NCI-H1930 (cell line): ENCODE results near the gene DNAJC4.

ENCODE experiments used
- DNase-seq, 2 experiments: peaks; one replicate each; lab custom pipeline; 2025; lab: John Stamatoyannopoulos, UW

Gene DNAJC4

DNA sequence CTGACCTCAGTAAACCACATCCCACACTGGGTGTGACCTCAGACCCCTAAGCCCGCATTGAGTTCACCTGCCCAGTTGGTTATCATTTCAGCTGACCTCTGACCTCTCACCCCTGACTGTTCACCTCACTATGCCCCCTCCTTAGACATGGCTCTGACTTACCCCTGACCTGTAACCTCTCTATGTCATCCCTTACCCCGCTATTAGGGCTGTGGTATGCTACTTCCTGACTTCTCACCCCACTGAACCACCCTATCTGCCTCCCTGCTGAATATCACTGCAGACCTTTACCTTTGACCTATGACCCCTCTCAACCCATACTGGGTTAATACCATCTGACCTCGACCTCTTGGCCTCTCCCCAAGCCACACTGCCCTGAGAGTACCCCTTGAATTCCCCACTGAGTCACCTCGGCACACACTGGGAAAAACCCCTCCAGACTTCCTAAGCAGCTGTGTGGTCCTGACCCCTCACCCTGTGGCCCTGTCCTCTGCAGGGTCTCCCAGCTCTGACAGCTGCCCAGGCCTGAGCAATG, 29.3 kb downstream of the DNAJC4 start:
- no peak for DNase-seq

DNA sequence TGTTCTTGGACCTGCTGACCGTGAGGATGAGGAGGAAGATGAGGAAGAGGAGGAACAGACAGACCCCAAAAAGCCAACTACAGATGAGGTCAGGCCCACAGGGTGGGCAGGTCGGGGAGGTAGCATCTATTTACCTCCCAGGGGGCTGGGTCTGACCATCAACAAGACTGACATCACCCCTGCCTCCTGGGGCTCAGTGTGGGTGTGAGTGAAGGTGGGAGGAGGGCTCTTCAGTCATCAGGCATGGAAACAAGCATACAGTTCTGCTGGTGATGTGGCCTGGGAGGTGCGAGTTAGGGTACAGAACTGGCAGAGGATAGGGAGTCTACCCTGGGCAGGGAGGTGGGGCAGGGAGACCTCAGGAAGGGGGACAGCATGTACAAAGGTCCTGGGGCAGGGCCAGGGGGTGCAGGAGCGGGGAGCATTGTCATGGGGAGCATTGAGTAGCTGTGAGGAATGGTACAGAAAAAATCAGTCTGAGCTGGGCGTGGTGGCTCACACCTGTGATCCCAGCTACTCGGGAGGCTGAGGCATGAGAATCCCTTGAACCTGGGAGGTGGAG, 29.9 kb downstream of the DNAJC4 start:
- DNase-seq, result no peak

DNA sequence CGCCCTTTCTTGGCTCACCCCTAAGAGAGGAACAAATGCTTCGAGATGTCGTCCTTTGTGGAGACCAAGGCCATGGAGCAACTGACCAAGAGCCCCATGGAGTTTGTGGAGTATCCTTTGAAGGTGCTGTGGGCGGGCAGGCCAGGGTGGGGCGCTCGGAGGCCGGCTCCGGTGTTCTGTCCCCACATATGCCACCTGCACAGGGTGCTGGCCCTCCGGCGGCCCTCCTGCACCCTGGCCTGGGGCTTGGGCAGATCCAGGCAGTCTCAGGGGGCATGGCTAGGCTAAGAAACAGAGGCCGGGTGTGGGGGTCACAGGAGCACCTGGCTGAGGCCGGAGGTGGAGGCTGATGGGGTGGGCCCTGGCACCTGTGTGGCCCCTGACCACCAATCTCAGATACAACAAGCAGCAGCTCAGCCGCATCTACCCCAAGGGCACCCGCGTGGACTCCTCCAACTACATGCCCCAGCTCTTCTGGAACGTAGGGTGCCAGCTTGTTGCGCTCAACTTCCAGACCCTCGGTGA, 31.3 kb downstream of the DNAJC4 start:
- no peak for DNase-seq

DNA sequence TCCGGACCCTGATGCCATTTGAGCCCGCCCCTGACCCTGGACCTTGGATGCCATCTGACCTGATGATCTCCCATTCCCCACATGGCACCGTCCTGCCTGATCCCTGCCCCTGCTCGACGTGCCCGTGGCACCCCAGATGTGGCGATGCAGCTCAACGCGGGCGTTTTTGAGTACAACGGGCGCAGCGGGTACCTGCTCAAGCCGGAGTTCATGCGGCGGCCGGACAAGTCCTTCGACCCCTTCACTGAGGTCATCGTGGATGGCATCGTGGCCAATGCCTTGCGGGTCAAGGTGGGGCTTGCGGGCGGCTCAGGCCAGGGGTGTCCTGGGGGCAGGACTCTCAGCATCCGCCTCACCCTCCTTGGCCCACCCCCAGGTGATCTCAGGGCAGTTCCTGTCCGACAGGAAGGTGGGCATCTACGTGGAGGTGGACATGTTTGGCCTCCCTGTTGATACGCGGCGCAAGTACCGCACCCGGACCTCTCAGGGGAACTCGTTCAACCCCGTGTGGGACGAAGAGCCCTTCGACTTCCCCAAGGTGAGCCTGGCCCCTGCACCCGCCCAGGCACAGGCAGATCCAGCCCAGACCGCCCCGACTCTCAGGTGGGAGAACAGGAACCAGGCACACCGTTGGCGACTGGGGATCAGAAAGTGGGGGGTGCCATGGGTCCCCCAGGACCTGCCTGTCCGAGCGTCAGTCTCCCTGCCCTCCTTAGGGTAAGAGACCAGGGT, 32.1 kb downstream of the DNAJC4 start:
- no peak for DNase-seq

DNA sequence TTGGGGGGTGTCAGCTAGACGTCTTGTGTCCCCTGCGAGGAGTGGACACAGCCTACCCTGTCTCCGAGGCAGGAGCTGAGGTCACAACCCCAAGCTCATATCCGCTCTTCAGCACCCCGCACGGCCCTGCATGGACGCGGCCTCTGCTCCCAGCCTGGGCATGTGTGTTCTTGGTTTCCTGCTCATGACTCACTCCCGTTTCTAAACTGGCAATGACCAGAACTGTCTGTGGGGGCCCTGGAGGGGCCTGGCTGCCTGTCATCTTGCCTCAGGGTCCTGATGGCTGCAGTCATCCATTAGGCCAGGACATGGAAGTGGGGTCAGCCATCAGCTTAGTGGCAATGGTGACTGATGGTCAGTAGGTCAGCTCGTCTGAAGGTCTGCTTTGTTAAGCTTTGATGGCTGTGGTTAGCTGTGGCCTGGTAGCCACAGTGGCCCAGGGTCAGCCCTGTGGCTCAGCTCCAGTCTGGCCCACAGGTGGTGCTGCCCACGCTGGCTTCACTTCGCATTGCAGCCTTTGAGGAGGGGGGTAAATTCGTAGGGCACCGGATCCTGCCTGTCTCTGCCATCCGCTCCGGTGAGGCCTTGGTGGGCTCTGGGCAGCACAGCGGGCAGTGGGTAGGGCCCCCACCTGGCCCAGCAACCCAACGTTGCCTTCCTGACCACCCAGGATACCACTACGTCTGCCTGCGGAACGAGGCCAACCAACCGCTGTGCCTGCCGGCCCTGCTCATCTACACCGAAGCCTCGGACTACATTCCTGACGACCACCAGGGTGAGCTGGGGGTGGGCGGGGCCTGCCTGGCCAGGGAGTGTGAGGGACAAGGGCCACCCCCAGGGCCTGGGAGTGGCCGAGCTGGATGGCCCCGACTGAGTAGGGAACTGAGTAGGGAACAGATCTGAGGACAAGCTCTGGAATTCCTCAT, 32.9 kb downstream of the DNAJC4 start:
- no peak for DNase-seq

DNA sequence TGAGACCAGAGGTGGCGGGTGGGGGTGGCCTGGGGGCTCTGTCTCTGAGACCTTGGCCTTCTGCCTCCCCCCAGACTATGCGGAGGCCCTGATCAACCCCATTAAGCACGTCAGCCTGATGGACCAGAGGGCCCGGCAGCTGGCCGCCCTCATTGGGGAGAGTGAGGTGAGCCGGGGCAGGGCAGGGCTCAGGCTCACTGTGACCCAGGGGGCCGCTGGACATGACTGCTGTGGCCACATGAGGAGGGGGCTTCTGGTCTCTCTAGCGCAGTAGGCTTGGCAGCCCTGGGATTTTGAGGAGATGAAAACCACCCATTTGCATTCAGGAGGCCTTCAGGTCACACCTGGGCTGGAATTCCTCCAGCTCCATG, 33.6 kb downstream of the DNAJC4 start:
- DNase-seq, result no peak

DNA sequence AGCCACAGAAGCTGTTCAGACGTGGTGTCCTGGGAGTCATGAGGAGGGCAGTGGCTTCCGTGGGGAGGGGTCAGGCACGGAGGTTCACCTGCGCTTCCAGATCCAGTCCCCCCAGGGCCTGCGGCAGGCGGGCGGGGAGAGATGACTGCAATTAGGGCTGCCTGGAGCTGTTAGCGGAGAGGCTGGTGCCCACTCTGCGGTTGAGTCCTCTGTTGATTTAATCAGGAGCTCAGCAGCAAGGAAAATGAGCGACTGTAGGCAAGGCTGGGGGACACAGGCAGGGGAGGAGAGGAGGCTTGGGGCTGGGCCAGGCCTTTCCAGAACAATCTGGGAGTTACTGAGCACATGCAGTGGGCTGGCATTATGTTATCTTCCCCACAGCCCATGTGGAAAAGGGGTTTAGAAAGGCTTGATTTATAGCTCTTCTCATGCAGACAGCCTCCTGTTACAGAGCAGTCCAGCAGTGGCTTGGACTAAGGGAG, 34.1 kb downstream of the DNAJC4 start:
- no peak for DNase-seq

DNA sequence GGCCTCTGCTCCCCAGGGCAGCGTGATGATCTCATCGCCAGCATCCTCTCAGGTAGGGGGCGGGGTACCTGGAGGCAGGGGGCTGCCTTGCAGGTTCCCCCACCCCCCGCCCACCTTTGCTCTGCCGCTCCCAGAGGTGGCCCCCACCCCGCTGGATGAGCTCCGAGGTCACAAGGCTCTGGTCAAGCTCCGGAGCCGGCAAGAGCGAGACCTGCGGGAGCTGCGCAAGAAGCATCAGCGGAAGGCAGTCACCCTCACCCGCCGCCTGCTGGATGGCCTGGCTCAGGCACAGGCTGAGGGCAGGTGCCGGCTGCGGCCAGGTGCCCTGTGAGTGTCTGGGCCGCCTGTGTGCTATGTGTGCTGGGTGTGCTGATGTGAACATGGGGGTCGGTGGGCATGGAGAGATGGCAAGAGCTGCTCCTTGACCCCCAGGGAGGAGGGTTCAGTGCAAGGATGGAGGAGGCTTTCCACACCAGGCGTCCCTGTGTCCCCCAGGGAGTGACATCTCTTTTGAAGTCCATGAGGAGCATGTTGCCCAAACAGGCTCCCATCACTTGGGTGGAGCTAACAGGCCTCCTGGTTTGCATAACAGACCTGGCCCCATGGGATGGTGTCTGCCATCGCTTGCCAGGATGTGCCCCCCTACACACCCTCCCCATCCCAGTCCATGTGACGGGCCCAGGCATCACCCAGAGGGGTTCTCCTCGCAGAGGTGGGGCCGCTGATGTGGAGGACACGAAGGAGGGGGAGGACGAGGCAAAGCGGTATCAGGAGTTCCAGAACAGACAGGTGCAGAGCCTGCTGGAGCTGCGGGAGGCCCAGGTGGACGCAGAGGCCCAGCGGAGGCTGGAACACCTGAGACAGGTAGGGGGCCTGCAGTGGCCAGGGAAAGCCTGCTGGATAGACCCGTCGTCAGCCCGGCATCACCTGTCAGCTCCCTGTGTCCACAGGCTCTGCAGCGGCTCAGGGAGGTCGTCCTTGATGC, 35.1 kb downstream of the DNAJC4 start:
- DNase-seq, result no peak

DNA sequence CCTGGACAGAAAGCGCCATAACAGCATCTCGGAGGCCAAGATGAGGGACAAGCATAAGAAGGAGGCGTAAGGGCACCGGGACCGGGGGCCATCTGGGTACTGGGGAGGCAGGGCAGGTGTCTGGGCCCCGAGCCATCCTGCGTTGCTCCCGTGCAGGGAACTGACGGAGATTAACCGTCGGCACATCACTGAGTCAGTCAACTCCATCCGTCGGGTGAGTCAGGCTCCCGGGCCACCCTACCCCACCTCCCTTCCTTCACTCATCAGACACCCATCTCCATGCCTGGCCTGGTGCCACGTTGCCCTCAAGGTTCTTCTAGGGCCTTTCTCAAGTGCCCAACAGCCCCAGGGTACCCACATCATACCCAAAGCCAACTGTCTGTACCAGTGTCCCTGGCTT, 36.0 kb downstream of the DNAJC4 start:
- DNase-seq, result no peak

GRCh38 chr11:64267207-64267945, 37.0 kb downstream of the DNAJC4 start:
- DNase-seq, result no peak

GRCh38 chr11:64268025-64268892, 37.9 kb downstream of the DNAJC4 start:
- DNase-seq, result no peak

- DNase-seq, result no peak
Observed at GRCh38 chr11:64268893-64269539, 38.7 kb downstream of the DNAJC4 start.

DNA sequence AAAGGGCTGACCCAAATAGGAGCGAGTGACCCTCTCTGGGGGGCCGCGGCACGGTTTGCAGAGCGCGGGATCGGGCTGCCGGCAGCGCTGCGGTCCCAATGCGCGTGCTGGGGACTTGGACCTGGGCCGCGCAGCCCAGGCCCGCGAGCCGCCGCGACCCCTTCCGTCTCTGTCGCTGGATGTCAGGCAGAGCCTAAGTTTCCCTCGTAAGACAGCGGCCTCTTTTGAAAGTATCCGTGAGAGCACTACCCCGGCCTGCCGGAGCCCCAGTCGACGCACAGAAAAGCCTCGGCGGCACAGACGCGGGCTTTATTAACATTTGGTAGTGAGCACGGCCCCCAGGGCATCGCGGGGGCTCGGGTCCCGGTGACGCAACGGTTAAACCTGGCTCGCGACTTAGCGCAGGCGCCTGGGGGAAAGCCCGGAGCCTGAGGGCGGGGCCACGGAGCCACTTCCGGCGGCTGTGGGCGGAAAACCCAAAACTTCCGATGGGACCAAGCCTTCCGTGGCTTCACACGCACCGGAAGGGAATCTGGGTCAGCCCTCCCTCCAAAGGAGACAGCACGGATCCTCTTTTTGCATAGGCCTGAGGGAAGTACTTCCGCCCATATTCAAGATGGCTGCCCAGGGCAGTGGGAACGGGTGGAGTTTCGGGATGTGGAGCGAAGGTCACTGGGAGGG, 39.3 kb downstream of the DNAJC4 start:
- peak; percentile 98 to 99 for DNase-seq

GRCh38 chr11:64275031-64275800, 44.9 kb downstream of the DNAJC4 start:
- no peak for DNase-seq

GRCh38 chr11:64275841-64276240, 45.5 kb downstream of the DNAJC4 start:
- no peak for DNase-seq

DNA sequence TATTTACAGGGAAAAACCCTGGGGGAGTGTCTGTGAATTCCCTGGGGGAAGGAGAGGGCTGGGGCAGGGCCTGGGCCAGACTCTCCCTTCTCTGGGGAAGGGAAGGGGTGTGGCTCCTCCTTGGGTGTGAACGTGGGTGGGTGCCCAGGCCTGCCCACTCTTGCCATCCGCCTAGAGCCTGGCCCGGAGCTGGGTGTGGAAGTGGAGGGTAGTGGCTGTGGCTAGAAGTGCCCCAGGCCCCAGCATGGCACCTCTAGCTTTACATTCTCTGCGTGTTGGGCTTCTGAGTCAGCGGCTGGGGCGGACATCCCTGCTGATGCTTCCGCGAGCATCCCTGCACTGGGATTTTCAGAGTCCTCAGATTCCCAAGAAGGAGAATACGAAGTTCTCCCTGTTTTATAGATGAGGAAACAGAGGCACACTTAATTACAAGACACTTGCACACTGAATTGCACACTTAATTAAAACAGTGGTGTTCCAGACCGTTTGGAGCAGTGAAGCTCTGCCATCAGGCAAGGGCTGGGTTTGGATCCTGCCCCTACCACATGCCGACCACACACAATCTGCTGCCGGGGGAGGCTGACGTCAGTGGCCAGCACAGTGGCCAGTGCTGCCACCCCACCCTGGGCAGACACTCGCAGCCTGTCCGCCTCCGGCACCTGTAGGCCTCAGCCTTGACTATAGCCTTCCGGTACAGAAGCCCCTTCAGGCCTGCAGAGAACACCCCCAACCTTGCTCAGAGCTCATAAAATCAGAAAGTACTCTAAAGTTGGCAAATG, 46.5 kb downstream of the DNAJC4 start:
- no peak for DNase-seq
